Measurements from ENCODE around the gene CENPN.

DNA sequence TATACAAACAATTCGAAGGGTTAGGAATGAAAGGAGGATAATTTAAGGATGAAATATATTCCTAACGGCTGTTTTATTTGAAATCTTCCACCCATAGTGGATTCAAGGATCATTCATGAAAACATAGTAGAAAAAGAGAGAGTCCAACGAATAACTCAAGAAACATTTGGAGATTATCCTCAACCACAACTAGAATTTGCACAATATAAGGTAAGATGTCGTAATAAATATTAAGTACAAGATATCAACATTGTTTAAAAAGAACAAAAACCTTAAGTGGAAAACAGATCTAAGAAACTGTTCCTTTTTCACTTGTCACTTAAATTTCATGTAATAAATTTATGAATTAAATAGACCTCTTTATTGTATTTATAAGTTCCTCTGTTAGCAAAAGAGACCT lies 19.4 kb downstream of the CENPN start:
- TF ChIP-seq CTCF (IDR thresholded peaks at IDR 0.05; ENCODE audit: insufficient read depth, low read length, poor library complexity, severe bottlenecking) (no peak), EZH2phosphoT487 (conservative IDR thresholded peaks at IDR 0.05; ENCODE audit: low read length) (no peak)

Measured in SU-DHL-6 (cell line).